Esophagus (tissue), 2 donors: ENCODE results near the gene SAMD5. TPM values are rescaled to one million over a fixed set of nuclear protein-coding genes. Genes with fewer than 3 reads are reported as not detected.

ENCODE experiments used
- H3K27ac ChIP-seq, 2 donors: one replicate each; pipeline ENCODE4 v1.5.1; 2013; ENCODE audit warnings: low read depth in 2 of 2, mild to moderate bottlenecking in 2 of 2, inconsistent platforms in 1 of 2, low read length in 1 of 2, moderate library complexity in 1 of 2
- H3K27me3 ChIP-seq, 2 donors: one replicate each; pipeline ENCODE4 v1.6.1; 2013; ENCODE audit warnings: low read length in 2 of 2, control low read depth in 1 of 2, mild to moderate bottlenecking in 1 of 2; ENCODE audit not compliant: insufficient read depth in 2 of 2, control insufficient read depth in 1 of 2
- H3K36me3 ChIP-seq, 2 donors: one replicate each; pipeline ENCODE4 v1.6.1; 2013; ENCODE audit warnings: low read length in 1 of 2; ENCODE audit not compliant: control insufficient read depth in 2 of 2, insufficient read depth in 2 of 2
- H3K4me1 ChIP-seq, 2 donors: one replicate each; pipeline ENCODE4 v1.6.1; 2013; ENCODE audit warnings: low read length in 1 of 2; ENCODE audit not compliant: control insufficient read depth in 2 of 2, insufficient read depth in 2 of 2
- H3K4me3 ChIP-seq, 2 donors: one replicate each; pipeline ENCODE4 v1.5.1; 2013; ENCODE audit warnings: low read length in 2 of 2, mild to moderate bottlenecking in 2 of 2, low read depth in 1 of 2, moderate library complexity in 1 of 2
- H3K9me3 ChIP-seq, 2 donors: one replicate each; pipeline ENCODE4 v1.6.1; 2013; ENCODE audit warnings: mild to moderate bottlenecking in 2 of 2, low read depth in 1 of 2, low read length in 1 of 2, moderate library complexity in 1 of 2; ENCODE audit not compliant: control insufficient read depth in 2 of 2, insufficient read depth in 1 of 2
- WGBS, 2 donors: extraction: QIAGEN DNeasy Blood & Tissue Kit; methylation state at CpG; one replicate each; pipeline ENCODE4 v1.1.7; 2013; 5-methylcytosine and 5-hydroxymethylcytosine counted together
- polyA plus RNA-seq, 2 donors: library from polyadenylated mRNA; stranded (reverse); fragments of 200-250 nt; gene quantifications; one replicate each; pipeline ENCODE4 v1.2.3, GENCODE V29; 2013
- donor health status: healthy with polysubstance abuse.
- donor health status: Bipolar disorder and iron deficiency.

SAMD5 gene
- polyA plus RNA-seq: 1 to 10 TPM; 7.2 to 7.4 TPM

DNA sequence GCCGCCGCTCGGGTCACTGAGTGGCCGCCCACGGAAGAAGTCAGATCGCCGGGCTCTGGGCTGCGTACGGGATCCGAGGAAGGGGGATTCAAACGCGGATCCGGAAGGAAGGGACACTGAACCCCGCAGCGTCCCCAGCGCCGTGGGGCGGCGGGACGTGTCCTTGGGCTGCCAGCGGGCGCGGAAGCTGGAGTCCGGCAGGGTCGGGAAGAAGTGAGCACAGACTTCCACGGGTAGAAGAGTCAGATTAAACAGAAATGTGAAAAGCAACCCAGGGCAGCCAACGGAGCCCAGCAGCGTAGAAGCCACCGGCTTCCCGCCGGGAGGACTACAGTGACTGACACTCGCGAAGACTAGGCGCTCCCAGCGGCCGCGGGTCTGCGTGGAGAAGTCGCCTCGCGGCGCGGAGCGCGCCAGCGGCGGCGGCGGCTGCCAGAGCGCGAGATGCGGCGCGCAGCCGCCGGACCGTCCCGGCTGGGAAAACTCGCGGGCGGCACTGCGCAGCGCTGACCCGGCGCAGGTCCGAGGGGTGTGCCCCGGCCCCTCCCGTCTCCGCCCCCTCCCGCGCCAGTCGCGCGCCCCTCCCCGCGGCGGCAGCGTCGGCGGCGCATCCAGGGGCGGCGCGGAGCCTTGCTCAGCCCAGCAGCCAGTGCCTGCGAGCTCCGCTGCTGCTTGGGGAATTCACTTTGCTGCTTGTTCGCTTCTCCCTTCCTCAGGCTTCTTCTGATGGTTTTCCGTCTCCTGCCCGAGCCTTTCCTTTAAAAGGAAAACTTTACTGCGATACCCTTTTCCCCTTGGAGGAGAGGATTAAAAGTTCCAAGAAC lies at the start of gene SAMD5:
SAMD5 (plus strand) TSS at position 649 of the 824 bp plus-strand sequence. CDS start 239 bp downstream, outside the sequence.
- Histone ChIP-seq H3K4me1 (peaks cover 4 to 6% of the 10 kb centered on the region in 2 donors), H3K9me3 (no peaks in the 10 kb centered on the region), H3K27ac (peak within 1 kb of the TSS; percentile 78 to 84), H3K4me3 (peak within 1 kb of the TSS; percentile 70 to 71), H3K36me3 (no peaks in the 10 kb centered on the region), H3K27me3 (peaks cover 0 to 10% of the 10 kb centered on the region in 2 donors)
- WGBS, 2 donors: 1% methylated on average over 75 to 90 of the region's 90 CpGs

DNA sequence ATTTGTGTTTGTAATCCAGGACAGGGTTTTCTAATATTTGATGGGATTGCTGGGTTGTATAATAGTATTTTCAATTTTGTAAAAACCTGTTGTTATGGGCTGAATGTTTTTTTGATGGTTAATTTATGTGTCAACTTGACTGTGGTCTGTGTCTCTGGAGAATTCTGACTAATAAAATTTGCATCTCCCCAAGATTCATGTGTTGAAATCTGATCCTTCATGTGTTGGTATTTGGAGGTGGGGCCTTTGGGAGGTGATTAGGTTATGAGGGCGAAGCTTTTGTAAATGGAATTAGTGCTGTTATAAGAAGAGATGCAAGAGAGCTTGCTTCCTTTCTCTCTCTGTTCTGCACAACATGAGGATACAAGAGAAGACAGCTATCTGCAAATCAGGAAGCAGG lies 48.7 kb upstream of the SAMD5 start:
- Histone ChIP-seq H3K4me3 (no peak overlapping the region), H3K9me3 (no peaks in the 10 kb centered on the region), H3K27me3 (no peaks in the 10 kb centered on the region), H3K36me3 (no peaks in the 10 kb centered on the region), H3K27ac (no peak overlapping the region), H3K4me1 (no peaks in the 10 kb centered on the region)
- WGBS, 2 donors: 75 to 82% methylated on average over 1 of the region's 1 CpG

DNA sequence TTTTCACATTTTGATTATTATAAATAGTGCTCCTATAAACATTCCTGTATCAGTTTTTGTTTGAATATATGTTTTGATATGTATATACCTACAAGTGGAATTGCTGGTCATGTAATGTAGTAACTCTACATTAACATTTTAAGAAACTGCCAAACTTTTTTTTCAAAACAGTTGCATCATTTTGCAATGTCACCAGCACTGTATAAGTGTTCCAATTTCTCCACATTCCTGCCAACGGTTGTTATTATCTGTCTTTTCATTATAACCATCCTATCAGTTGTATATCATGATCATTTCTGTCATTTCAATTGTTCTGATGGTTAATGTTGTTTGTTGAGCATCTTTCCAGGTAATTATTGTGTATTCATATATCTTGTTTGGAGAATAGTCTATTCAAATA lies 44.8 kb upstream of the SAMD5 start:
- H3K27me3 ChIP-seq: no peaks in the 10 kb centered on the region
- H3K27ac ChIP-seq: no peak overlapping the region
- H3K9me3 ChIP-seq: no peaks in the 10 kb centered on the region
- H3K4me3 ChIP-seq: no peak overlapping the region
- 43 to 46% methylated on average over 1 of the region's 1 CpG for WGBS, 2 donors
- H3K36me3 ChIP-seq: no peaks in the 10 kb centered on the region
- H3K4me1 ChIP-seq: no peaks in the 10 kb centered on the region

DNA sequence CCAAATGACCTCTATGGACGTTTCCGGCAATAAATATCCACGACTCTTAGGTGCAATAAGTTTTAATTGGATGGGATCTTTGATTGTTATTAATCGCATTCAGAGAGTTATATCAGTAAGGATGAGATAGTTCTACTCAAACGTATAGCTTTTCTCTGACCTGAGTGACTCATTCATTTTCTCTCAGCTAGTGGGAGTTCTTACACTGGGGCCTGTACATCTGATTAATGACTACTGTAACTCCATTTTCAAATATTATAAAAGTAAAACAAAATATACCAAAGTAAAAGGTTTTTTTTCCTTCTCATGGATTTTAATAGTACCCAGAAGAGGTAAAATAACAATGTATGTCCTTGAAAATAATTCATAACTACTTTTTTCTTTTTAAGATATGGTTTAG lies 41.1 kb upstream of the SAMD5 start:
- no peaks in the 10 kb centered on the region for H3K4me1 ChIP-seq
- no peaks in the 10 kb centered on the region for H3K27me3 ChIP-seq
- no peaks in the 10 kb centered on the region for H3K36me3 ChIP-seq
- H3K9me3 ChIP-seq: no peaks in the 10 kb centered on the region
- H3K27ac ChIP-seq: no peak overlapping the region
- WGBS, 2 donors: 64 to 69% methylated on average over 5 of the region's 5 CpGs
- H3K4me3 ChIP-seq: no peak overlapping the region

DNA sequence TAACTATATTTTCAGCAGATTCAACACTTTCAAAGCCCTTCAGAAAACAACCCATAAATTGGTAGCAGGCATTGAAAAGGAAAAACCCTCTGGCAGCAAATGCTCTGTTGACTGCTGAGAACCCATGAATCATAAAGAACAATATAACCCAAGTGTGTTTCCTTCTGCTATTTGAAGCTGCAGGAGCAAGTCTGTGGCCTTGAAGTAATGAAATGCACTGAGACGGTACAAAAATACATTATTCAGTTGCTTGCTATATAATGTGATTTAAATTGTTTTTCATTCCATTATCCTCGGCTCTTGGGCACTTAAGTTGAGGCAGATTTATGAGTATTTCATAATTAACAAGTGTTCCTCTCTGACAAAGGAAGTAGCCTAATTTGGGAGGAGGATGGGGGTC lies 40.6 kb upstream of the SAMD5 start:
- WGBS, 2 donors: 42 to 54% methylated on average over 2 of the region's 2 CpGs
- no peaks in the 10 kb centered on the region for H3K36me3 ChIP-seq
- no peak overlapping the region for H3K4me3 ChIP-seq
- no peaks in the 10 kb centered on the region for H3K9me3 ChIP-seq
- no peaks in the 10 kb centered on the region for H3K27me3 ChIP-seq
- no peaks in the 10 kb centered on the region for H3K4me1 ChIP-seq
- H3K27ac ChIP-seq: no peak overlapping the region

DNA sequence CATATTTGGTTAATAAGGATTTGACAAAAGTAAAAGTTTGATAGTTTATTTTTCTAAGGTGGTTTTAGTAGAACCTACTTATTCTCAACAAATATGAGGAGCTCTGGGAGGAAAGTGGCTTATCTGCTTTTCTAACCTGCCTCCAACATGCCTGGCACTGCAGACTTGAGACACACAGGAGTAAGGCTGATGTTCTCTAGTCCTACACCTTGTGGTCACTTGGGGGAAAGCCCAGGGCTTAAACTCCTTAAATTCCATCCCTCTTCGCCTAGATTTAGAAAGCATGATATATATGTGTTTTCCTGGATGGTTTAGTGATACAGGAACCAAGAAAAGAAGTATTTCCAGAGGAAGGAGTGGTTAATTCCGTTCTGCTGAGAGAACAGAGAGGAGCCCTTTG lies 39.9 kb upstream of the SAMD5 start:
- Histone ChIP-seq H3K4me1 (no peaks in the 10 kb centered on the region), H3K27ac (no peak overlapping the region), H3K27me3 (no peaks in the 10 kb centered on the region), H3K4me3 (no peak overlapping the region), H3K9me3 (no peaks in the 10 kb centered on the region), H3K36me3 (no peaks in the 10 kb centered on the region)
- 77 to 78% methylated on average over 2 of the region's 2 CpGs for WGBS, 2 donors

DNA sequence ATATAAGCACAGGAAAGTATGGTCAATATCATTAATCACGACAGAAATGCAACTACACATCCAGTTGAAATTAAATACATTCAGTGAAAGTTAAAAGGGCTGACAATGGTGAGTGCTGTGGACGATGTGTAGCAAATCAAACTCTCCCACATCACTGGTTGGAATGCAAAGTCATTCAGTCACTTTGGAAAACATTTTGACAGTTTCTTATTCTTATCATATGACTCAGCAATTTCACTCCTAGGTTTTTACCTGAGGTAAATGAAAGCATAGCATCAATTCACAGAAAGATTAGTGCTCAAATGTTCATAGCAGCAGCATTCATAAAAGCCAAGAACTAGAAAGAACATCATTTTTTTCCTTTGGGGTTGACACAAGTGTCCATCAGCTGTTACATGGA lies 28.6 kb upstream of the SAMD5 start:
- no peak overlapping the region for H3K27ac ChIP-seq
- H3K27me3 ChIP-seq: no peaks in the 10 kb centered on the region
- WGBS, 2 donors: 72 to 83% methylated on average over 2 of the region's 2 CpGs
- no peaks in the 10 kb centered on the region for H3K36me3 ChIP-seq
- H3K4me3 ChIP-seq: no peak overlapping the region
- no peaks in the 10 kb centered on the region for H3K9me3 ChIP-seq
- no peaks in the 10 kb centered on the region for H3K4me1 ChIP-seq

DNA sequence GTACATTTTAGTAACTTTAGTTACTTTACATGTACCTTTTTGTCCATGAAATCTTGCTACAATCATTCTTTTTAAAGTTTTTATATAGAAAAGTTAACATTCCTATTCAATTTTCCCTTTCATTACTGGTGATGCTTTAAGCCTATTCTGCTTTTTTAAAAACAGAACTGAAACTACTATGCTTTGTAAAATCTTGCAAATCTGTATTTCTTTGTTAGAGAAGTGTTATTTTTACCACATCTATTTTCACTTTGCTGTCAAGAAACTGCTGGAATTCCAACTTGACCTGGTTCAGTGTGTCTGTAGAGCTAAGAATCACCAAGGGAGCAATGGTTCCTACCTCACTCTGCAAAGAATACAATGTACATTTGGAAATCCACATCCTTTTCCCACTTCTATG lies 21.8 kb upstream of the SAMD5 start:
- no peaks in the 10 kb centered on the region for H3K9me3 ChIP-seq
- H3K27ac ChIP-seq: no peak overlapping the region
- H3K4me3 ChIP-seq: no peak overlapping the region
- H3K36me3 ChIP-seq: no peaks in the 10 kb centered on the region
- H3K4me1 ChIP-seq: no peaks in the 10 kb centered on the region
- no peaks in the 10 kb centered on the region for H3K27me3 ChIP-seq

DNA sequence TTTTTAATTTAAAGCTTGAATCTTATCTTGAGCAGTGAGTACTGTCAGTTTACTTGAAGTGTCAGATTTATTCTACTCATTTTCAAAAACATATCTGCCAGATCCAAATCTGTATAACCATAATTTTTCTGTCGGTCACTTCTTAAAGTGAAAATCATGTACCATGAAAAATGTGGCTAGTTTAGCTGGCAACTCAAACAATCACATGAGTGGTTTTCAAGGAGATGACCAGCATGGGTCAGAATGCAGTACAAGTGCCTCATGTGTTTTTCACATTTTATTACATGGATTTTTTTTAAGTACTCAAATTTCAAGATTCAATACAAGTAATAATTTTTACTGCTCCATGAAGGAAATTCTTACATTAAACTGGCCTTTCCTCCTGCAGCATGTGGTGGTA lies 11.0 kb upstream of the SAMD5 start:
- H3K27ac ChIP-seq: no peak overlapping the region
- H3K4me3 ChIP-seq: no peak overlapping the region
- no peaks in the 10 kb centered on the region for H3K9me3 ChIP-seq
- H3K36me3 ChIP-seq: no peaks in the 10 kb centered on the region
- 97 to 99% methylated on average over 1 of the region's 1 CpG for WGBS, 2 donors
- H3K4me1 ChIP-seq: no peaks in the 10 kb centered on the region
- no peaks in the 10 kb centered on the region for H3K27me3 ChIP-seq

DNA sequence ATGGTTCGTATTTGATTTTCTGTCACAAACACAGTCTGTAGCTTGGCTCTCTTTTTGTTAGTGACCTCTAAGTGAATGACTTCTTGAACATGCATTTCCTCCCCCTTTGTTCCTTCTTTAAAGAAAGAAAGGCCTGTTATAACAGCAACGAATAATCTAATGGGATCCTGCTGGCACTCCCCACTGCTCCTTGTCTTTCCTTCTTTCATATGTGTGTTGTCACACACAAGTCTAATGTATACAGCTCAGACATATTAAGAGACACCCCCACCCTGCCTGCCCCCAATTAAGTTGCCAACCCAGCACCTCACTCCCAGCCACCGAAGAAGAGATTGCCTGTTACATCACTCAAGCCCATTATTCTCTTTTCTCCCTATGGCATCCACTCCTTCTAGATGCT lies 4.9 kb upstream of the SAMD5 start:
- H3K4me1 ChIP-seq: peaks cover 3 to 4% of the 10 kb centered on the region in 2 donors
- H3K4me3 ChIP-seq: no peak overlapping the region
- no peaks in the 10 kb centered on the region for H3K36me3 ChIP-seq
- H3K27ac ChIP-seq: no peak overlapping the region
- H3K27me3 ChIP-seq: peaks cover 0 to 6% of the 10 kb centered on the region in 2 donors
- no peaks in the 10 kb centered on the region for H3K9me3 ChIP-seq
- WGBS, 2 donors: 83 to 84% methylated on average over 3 of the region's 3 CpGs
